ENCODE data around the gene ZNF394.

ZNF394 gene

DNA sequence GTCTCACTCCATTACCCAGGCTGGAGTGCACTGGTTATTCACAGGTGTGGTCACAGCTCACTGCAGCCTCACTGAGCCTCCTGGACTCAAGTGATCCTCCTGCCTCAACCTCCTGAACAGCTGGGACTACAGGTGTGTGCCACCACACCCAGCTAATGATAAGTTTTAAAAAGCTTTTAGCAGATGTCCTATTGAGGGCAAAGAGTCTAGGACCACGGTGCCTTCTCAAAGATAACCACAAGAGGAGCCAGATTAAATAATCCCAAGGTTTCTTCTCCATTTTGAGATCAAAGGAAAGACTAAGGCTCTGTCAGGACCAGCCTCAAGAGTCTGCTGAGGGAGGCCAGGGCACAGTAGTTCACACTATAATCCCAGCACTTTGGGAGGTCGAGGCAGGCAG lies 38.9 kb downstream of the ZNF394 start:
- no peak for DNase-seq
- Histone ChIP-seq H3K9me3 (replicated peaks; ENCODE audit: insufficient read depth, low read length) (no peaks in the 10 kb centered on the region), H3K36me3 (replicated peaks; ENCODE audit: insufficient read depth, low read length) (peaks cover 14% of the 10 kb centered on the region)

DNA sequence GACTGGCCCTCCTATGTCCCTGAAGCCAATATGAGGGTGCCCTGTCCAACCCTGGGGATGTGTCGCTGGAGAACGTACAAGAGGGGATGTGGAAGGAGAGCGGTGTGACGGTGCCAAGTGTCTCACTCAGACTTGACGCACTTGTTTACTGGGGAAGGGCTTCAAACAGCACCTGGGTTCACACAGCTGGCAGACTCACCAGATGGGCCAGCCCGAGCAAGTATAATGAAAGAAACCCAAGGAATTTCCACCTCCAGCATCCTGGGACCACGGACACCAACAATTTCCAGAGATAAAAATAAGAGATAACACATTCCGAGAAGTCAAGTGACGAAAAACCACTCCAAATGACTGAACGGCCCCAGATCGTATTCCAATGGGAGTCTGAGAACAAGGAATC lies 39.4 kb downstream of the ZNF394 start:
- Histone ChIP-seq H3K36me3 (replicated peaks; ENCODE audit: insufficient read depth, low read length) (peaks cover 14% of the 10 kb centered on the region), H3K79me2 (ENCODE audit: low read length) (peaks cover 99% of the 10 kb centered on the region), H3K27ac (ENCODE audit: low read length) (no peak overlapping the region)

More for the DNA sequence above, 38.9 kb downstream of the ZNF394 start:
- H3K27ac ChIP-seq (ENCODE audit: low read length): no peak overlapping the region
- no peak overlapping the region for H3K9ac ChIP-seq (ENCODE audit: low read length)
- no peaks in the 10 kb centered on the region for H3K9me2 ChIP-seq (replicated peaks; ENCODE audit: insufficient read depth, low read length)
- peaks cover 13% of the 10 kb centered on the region; the same call in 1 of the 2 replicates for H4K20me1 ChIP-seq (ENCODE audit: insufficient read depth, low read length)
- H3K4me3 ChIP-seq (ENCODE audit: low read length): no peak overlapping the region
- peaks cover 97% of the 10 kb centered on the region for H3K79me2 ChIP-seq (ENCODE audit: low read length)
- H3K27me3 ChIP-seq (replicated peaks; ENCODE audit: insufficient read depth, low read length): no peaks in the 10 kb centered on the region
- H3K4me2 ChIP-seq (ENCODE audit: low read depth, low read length): no peak overlapping the region
- no peaks in the 10 kb centered on the region; the same call in 1 of the 2 replicates for H3K4me1 ChIP-seq (ENCODE audit: low read length)
- TF ChIP-seq EZH2phosphoT487 (IDR thresholded peaks at IDR 0.05; ENCODE audit: low read length) (no peak), EZH2 (optimal IDR thresholded peaks at IDR 0.05; ENCODE audit: low read depth, low read length) (no peak)
- TF ChIP-seq, protein P1, sequence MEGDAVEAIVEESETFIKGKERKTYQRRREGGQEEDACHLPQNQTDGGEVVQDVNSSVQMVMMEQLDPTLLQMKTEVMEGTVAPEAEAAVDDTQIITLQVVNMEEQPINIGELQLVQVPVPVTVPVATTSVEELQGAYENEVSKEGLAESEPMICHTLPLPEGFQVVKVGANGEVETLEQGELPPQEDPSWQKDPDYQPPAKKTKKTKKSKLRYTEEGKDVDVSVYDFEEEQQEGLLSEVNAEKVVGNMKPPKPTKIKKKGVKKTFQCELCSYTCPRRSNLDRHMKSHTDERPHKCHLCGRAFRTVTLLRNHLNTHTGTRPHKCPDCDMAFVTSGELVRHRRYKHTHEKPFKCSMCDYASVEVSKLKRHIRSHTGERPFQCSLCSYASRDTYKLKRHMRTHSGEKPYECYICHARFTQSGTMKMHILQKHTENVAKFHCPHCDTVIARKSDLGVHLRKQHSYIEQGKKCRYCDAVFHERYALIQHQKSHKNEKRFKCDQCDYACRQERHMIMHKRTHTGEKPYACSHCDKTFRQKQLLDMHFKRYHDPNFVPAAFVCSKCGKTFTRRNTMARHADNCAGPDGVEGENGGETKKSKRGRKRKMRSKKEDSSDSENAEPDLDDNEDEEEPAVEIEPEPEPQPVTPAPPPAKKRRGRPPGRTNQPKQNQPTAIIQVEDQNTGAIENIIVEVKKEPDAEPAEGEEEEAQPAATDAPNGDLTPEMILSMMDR (IDR thresholded peaks at IDR 0.05; ENCODE audit: low read length): no peak
- no peak overlapping the region for H2AFZ ChIP-seq (ENCODE audit: low read length)
- peaks cover 4% of the 10 kb centered on the region; the same call in 1 of the 2 replicates for H3F3A ChIP-seq (ENCODE audit: insufficient read depth, low read length)

DNA sequence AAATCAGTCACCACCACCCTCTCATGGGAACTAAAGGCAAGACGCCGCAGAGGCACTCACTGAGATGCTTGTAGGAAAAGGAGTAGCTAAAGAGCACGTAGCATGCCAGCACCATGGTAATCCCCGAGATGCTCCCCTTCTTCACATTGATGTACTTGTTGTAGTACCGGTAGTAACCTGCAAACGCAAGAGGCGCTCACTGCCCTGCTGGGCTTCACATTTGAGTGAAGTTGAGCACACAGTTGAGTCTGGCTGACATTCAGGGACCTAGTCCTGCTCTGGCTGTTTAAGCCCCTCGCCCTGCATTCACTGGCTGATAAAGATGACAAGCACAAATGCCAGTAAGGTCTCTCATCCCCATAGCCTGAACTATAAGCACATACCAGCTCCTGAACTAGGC lies 41.0 kb downstream of the ZNF394 start:
- H3K4me2 ChIP-seq (ENCODE audit: low read depth, low read length): no peak overlapping the region
- H3K27me3 ChIP-seq (replicated peaks; ENCODE audit: insufficient read depth, low read length): no peaks in the 10 kb centered on the region
- peaks cover 14% of the 10 kb centered on the region for H3K36me3 ChIP-seq (replicated peaks; ENCODE audit: insufficient read depth, low read length)
- no peaks in the 10 kb centered on the region; the same call in 1 of the 2 replicates for H3K4me1 ChIP-seq (ENCODE audit: low read length)
- H3K9me3 ChIP-seq (replicated peaks; ENCODE audit: insufficient read depth, low read length): no peaks in the 10 kb centered on the region
- H2AFZ ChIP-seq (ENCODE audit: low read length): no peak overlapping the region
- no peak overlapping the region for H3K27ac ChIP-seq (ENCODE audit: low read length)
- peaks cover 99% of the 10 kb centered on the region for H3K79me2 ChIP-seq (ENCODE audit: low read length)
- peaks cover 13% of the 10 kb centered on the region; the same call in 1 of the 2 replicates for H4K20me1 ChIP-seq (ENCODE audit: insufficient read depth, low read length)
- H3K9ac ChIP-seq (ENCODE audit: low read length): no peak overlapping the region
- H3K4me3 ChIP-seq (ENCODE audit: low read length): no peak overlapping the region
- TF ChIP-seq EZH2 (optimal IDR thresholded peaks at IDR 0.05; ENCODE audit: low read depth, low read length): no peak
- TF ChIP-seq, protein P1 (IDR thresholded peaks at IDR 0.05; ENCODE audit: low read length): peak; percentile 42
- peak; percentile 53 for DNase-seq
- H3K9me2 ChIP-seq (replicated peaks; ENCODE audit: insufficient read depth, low read length): no peaks in the 10 kb centered on the region
- peaks cover 4% of the 10 kb centered on the region; the same call in 1 of the 2 replicates for H3F3A ChIP-seq (ENCODE audit: insufficient read depth, low read length)

More for the DNA sequence above, 39.4 kb downstream of the ZNF394 start:
- no peak overlapping the region for H3K4me2 ChIP-seq (ENCODE audit: low read depth, low read length)
- no peaks in the 10 kb centered on the region for H3K27me3 ChIP-seq (replicated peaks; ENCODE audit: insufficient read depth, low read length)
- TF ChIP-seq, protein P1 (IDR thresholded peaks at IDR 0.05; ENCODE audit: low read length): no peak
- TF ChIP-seq EZH2 (optimal IDR thresholded peaks at IDR 0.05; ENCODE audit: low read depth, low read length) (no peak), EZH2phosphoT487 (IDR thresholded peaks at IDR 0.05; ENCODE audit: low read length) (no peak)
- H4K20me1 ChIP-seq (ENCODE audit: insufficient read depth, low read length): peaks cover 13% of the 10 kb centered on the region; the same call in 1 of the 2 replicates
- no peak for DNase-seq
- H3K9me3 ChIP-seq (replicated peaks; ENCODE audit: insufficient read depth, low read length): no peaks in the 10 kb centered on the region
- no peak overlapping the region for H3K9ac ChIP-seq (ENCODE audit: low read length)
- no peaks in the 10 kb centered on the region for H3K9me2 ChIP-seq (replicated peaks; ENCODE audit: insufficient read depth, low read length)
- no peak overlapping the region for H3K4me3 ChIP-seq (ENCODE audit: low read length)
- no peaks in the 10 kb centered on the region; the same call in 1 of the 2 replicates for H3K4me1 ChIP-seq (ENCODE audit: low read length)
- peaks cover 4% of the 10 kb centered on the region; the same call in 1 of the 2 replicates for H3F3A ChIP-seq (ENCODE audit: insufficient read depth, low read length)
- H2AFZ ChIP-seq (ENCODE audit: low read length): no peak overlapping the region

All from MM.1S (cell line).